Fibroblast of pulmonary artery (primary cell): Measurements from ENCODE around the gene AGAP6.
A peak's percentile ranks its signal among the peaks of the same experiment; 100 is the strongest.
"Not testable (repeated sequence)": the region's sequence is repeated elsewhere in the genome, so short reads cannot be mapped to it uniquely, and the experiment has no call there.

Experiments
- DNase-seq: peaks from one replicate; pipeline ENCODE4 v3.0.0-alpha.2; 2010; ENCODE audit warnings: low read depth
- H3K4me3 ChIP-seq: replicated peaks from 2 replicates; pipeline ENCODE4 v1.5.1; 2011; ENCODE audit warnings: low read depth, mild to moderate bottlenecking, control low read depth, low read length, moderate library complexity
- CTCF ChIP-seq: IDR thresholded peaks from 2 replicates; pipeline ENCODE4 v1.5.1; 2011; ENCODE audit warnings: mild to moderate bottlenecking, control low read depth, low read length, inconsistent platforms; ENCODE audit errors: missing control alignments

AGAP6 gene

GRCh38 chr10:49988376-49988775, at the start of gene AGAP6:
Gene AGAP6 (plus strand): TSS chr10:49988406. CDS start chr10:49988716, 310 bp downstream.
- DNase-seq, H3K4me3 ChIP-seq: not testable (repeated sequence)

GRCh38 chr10:49941447-49942338, 46.5 kb upstream of the AGAP6 start, which contains the start of the genes PARG and TIMM23B:
Gene PARG (minus strand): TSS chr10:49942027. CDS start chr10:49941725, 302 bp downstream.
Gene TIMM23B (plus strand): TSS chr10:49942053. CDS start chr10:49942195, 142 bp downstream.
- peak within 1 kb of the TSS; percentile 69 for H3K4me3 ChIP-seq
- peak; percentile 82 for DNase-seq

GRCh38 chr10:49942339-49942705, 45.9 kb upstream of the AGAP6 start:
- DNase-seq = peak; percentile 18
- H3K4me3 ChIP-seq = peak overlapping the region; percentile 69

- not testable (repeated sequence) for H3K4me3 ChIP-seq, DNase-seq
Measured at GRCh38 chr10:49943607-49944006, 44.6 kb upstream of the AGAP6 start.

- not testable (repeated sequence) for H3K4me3 ChIP-seq, DNase-seq
Measured at GRCh38 chr10:49948142-49948541, 40.1 kb upstream of the AGAP6 start.

- not testable (repeated sequence) for DNase-seq, H3K4me3 ChIP-seq
Measured at GRCh38 chr10:49948737-49949136, 39.5 kb upstream of the AGAP6 start.

GRCh38 chr10:49952006-49952405, 36.2 kb upstream of the AGAP6 start:
- not testable (repeated sequence) for DNase-seq

GRCh38 chr10:49953122-49953521, 35.1 kb upstream of the AGAP6 start:
- H3K4me3 ChIP-seq = not testable (repeated sequence)
- TF ChIP-seq CTCF = peak; percentile 3
- peak; percentile 26 for DNase-seq

More at GRCh38 chr10:49952006-49952405, 36.2 kb upstream of the AGAP6 start:
- H3K4me3 ChIP-seq = not testable (repeated sequence)

- DNase-seq = not testable (repeated sequence)
Measured at GRCh38 chr10:49970331-49970857, 17.8 kb upstream of the AGAP6 start.

GRCh38 chr10:49971466-49971865, 16.7 kb upstream of the AGAP6 start:
- H3K4me3 ChIP-seq, DNase-seq: not testable (repeated sequence)

More at GRCh38 chr10:49970331-49970857, 17.8 kb upstream of the AGAP6 start:
- H3K4me3 ChIP-seq = not testable (repeated sequence)

- DNase-seq, H3K4me3 ChIP-seq: not testable (repeated sequence)
Measured at GRCh38 chr10:49972094-49972493, 16.1 kb upstream of the AGAP6 start.

GRCh38 chr10:49977756-49978155, 10.4 kb upstream of the AGAP6 start:
- DNase-seq, H3K4me3 ChIP-seq: not testable (repeated sequence)

- not testable (repeated sequence) for H3K4me3 ChIP-seq, DNase-seq
Measured at GRCh38 chr10:49987207-49987606, 999 bp upstream of the AGAP6 start.

- not testable (repeated sequence) for DNase-seq, H3K4me3 ChIP-seq
Measured at GRCh38 chr10:49995321-49995720, 7.1 kb downstream of the AGAP6 start.

- not testable (repeated sequence) for DNase-seq
Measured at GRCh38 chr10:50014024-50014423, 25.8 kb downstream of the AGAP6 start.

GRCh38 chr10:50015596-50016220, 27.5 kb downstream of the AGAP6 start:
- peak; percentile 11 for DNase-seq
- not testable (repeated sequence) for H3K4me3 ChIP-seq

More at GRCh38 chr10:50014024-50014423, 25.8 kb downstream of the AGAP6 start:
- not testable (repeated sequence) for H3K4me3 ChIP-seq

GRCh38 chr10:50016926-50017325, 28.7 kb downstream of the AGAP6 start:
- not testable (repeated sequence) for H3K4me3 ChIP-seq, DNase-seq

GRCh38 chr10:50017646-50018045, 29.4 kb downstream of the AGAP6 start:
- DNase-seq, H3K4me3 ChIP-seq: not testable (repeated sequence)
